IPS-20b (cell line): Measurements from ENCODE around the gene PLPPR4.

ENCODE experiments used
- H3K27ac ChIP-seq: one replicate; pipeline ENCODE4 v1.5.1; 2013; ENCODE audit warnings: low read length
- H3K27me3 ChIP-seq: 2 replicates; pipeline ENCODE4 v1.6.1; 2013; ENCODE audit warnings: mild to moderate bottlenecking, low read length, inconsistent platforms; ENCODE audit not compliant: insufficient read depth
- H3K36me3 ChIP-seq: 2 replicates; pipeline ENCODE4 v1.6.1; 2013; ENCODE audit warnings: low read depth, mild to moderate bottlenecking, inconsistent platforms, low read length, moderate library complexity; ENCODE audit not compliant: insufficient read depth
- H3K4me1 ChIP-seq: 2 replicates; pipeline ENCODE4 v1.6.1; 2013; ENCODE audit warnings: mild to moderate bottlenecking, control low read depth, inconsistent platforms, low read length, moderate library complexity; ENCODE audit not compliant: insufficient read depth
- H3K4me3 ChIP-seq: 2 replicates; pipeline ENCODE4 v1.5.1; 2013; ENCODE audit warnings: mild to moderate bottlenecking, low read length, inconsistent platforms
- H3K9ac ChIP-seq: 2 replicates; pipeline ENCODE4 v1.6.1; 2013; ENCODE audit warnings: low read depth, mild to moderate bottlenecking, inconsistent platforms, low read length, moderate library complexity
- H3K9me3 ChIP-seq: 2 replicates; pipeline ENCODE4 v1.6.1; 2013; ENCODE audit warnings: mild to moderate bottlenecking, low read depth, low read length, inconsistent platforms; ENCODE audit not compliant: insufficient read depth

The PLPPR4 gene

DNA sequence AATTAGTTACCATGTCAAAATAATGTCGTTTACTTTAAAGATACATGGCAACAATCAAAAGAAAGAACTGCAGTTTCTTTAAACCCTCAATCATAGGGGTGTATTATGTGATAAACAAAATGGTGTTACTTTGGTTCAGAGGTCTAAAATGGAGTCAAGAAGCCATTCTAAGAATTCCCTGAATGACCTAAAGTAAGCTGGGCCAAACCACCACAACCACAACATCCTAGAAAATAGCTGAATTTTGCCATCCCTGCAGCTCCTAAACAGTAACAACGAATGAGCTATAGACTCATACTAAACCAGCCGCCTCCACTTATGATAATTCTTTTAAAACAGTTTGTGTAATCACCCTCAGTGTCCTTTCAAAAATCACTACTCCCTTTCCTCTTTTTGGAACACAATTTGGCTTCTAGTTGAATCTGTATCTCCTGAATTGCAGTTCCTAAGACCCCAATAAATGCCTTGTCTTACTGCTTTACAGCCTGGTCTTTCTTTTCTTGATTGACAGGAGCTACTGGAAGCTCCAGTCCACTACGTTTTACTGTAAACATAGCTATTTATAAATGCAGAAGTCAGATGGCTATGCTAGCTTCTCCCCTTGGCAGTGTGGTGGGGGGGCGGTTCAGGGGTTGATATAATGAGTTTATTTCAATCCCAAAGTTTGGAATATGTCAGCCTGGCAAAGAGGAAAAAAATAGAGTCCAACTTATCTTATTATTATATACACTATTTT is 84.3 kb downstream of the PLPPR4 start:
- Histone ChIP-seq H3K9ac (no peak overlapping the region), H3K27me3 (no peaks in the 10 kb centered on the region), H3K4me3 (no peak overlapping the region), H3K4me1 (no peaks in the 10 kb centered on the region), H3K27ac (no peak overlapping the region), H3K9me3 (no peaks in the 10 kb centered on the region), H3K36me3 (no peaks in the 10 kb centered on the region)

DNA sequence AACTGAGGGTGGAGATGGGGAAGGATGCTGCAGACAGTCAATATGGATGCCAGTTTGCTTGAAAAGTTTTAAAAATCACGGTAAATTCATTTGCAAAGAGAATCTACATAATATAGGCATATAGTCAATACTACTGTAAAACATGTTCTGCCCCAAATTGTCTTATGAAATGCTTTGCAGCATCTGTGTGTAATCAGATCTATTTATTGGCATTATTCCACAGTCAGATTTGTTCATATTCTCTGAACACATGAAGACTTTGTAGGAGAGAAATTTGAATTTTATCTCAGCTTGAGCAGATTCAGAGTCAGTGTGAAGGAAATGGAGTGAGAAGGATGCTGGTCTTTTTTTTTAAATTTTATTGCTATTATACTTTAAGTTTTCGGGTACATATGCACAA is 88.5 kb downstream of the PLPPR4 start:
- no peaks in the 10 kb centered on the region for H3K9me3 ChIP-seq
- no peak overlapping the region for H3K9ac ChIP-seq
- no peaks in the 10 kb centered on the region for H3K27me3 ChIP-seq
- H3K36me3 ChIP-seq: no peaks in the 10 kb centered on the region
- H3K4me3 ChIP-seq: no peak overlapping the region
- no peaks in the 10 kb centered on the region for H3K4me1 ChIP-seq
- no peak overlapping the region for H3K27ac ChIP-seq

DNA sequence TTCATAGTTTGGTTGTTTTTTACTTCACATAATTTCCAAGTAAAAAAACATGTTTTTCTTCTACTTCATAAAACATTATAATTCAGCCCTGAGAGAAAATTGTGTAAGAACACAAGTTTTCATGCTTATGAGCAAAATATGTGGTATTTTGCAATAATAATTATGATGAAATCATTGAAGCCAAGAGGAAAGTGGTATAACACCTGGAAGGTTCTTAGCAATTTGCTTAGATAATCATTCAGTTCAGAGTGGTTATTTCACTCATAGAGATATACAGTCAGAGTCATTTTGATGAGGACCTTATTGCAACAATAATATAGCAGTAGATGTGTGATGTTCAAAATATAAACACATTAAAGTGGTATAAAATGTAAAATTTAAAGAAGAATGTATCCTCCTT is 94.5 kb downstream of the PLPPR4 start:
- no peaks in the 10 kb centered on the region for H3K27me3 ChIP-seq
- H3K36me3 ChIP-seq: no peaks in the 10 kb centered on the region
- no peaks in the 10 kb centered on the region for H3K4me1 ChIP-seq
- no peak overlapping the region for H3K9ac ChIP-seq
- H3K27ac ChIP-seq: no peak overlapping the region
- H3K9me3 ChIP-seq: no peaks in the 10 kb centered on the region
- H3K4me3 ChIP-seq: no peak overlapping the region
